HL-60 (cell line): ENCODE measurements around the gene POLR2L.

Experiments used
- DNase-seq, 2 experiments: peaks; one replicate each; pipeline ENCODE4 v3.0.0-alpha.2; 2010 to 2020; ENCODE audit warnings: low read depth in 1 of 2, low spot score in 1 of 2
- H3K27ac ChIP-seq: fragments of 250-450 bp; sonication (Bioruptor Pico); replicated peaks from 2 replicates; pipeline ENCODE4 v1.5.1; 2020; ENCODE audit warnings: mild to moderate bottlenecking, moderate library complexity
- H3K27me3 ChIP-seq: fragments of 250-450 bp; sonication (Bioruptor Pico); 2 replicates; pipeline ENCODE4 v1.5.1; 2021; ENCODE audit warnings: mild to moderate bottlenecking, moderate library complexity; ENCODE audit not compliant: insufficient read depth, poor library complexity, severe bottlenecking
- H3K4me3 ChIP-seq: replicated peaks from 2 replicates; pipeline ENCODE4 v1.5.1; 2011; ENCODE audit warnings: mild to moderate bottlenecking, control low read depth, low read length; ENCODE audit not compliant: insufficient read depth
- GABPA ChIP-seq: IDR thresholded peaks from 2 replicates; pipeline ENCODE4 v1.6.1; 2012; ENCODE audit warnings: low read depth
- POLR2AphosphoS5 ChIP-seq: IDR thresholded peaks from 2 replicates; pipeline ENCODE4 v1.6.1; 2012; ENCODE audit warnings: low read depth
- SPI1 ChIP-seq: IDR thresholded peaks from 2 replicates; pipeline ENCODE4 v1.6.1; 2012; ENCODE audit warnings: low read depth, mild to moderate bottlenecking, borderline replicate concordance
- TF ChIP-seq, protein P1 (sequence below): IDR thresholded peaks from 2 replicates; pipeline ENCODE4 v1.6.1; 2012; ENCODE audit warnings: low read depth; ENCODE audit not compliant: insufficient replicate concordance
- TF ChIP-seq, protein P2 (sequence below): IDR thresholded peaks from one replicate; pipeline ENCODE4 v1.5.1; 2011; ENCODE audit warnings: low read length, control low read depth, inconsistent platforms; ENCODE audit not compliant: insufficient read depth

POLR2L gene

DNA sequence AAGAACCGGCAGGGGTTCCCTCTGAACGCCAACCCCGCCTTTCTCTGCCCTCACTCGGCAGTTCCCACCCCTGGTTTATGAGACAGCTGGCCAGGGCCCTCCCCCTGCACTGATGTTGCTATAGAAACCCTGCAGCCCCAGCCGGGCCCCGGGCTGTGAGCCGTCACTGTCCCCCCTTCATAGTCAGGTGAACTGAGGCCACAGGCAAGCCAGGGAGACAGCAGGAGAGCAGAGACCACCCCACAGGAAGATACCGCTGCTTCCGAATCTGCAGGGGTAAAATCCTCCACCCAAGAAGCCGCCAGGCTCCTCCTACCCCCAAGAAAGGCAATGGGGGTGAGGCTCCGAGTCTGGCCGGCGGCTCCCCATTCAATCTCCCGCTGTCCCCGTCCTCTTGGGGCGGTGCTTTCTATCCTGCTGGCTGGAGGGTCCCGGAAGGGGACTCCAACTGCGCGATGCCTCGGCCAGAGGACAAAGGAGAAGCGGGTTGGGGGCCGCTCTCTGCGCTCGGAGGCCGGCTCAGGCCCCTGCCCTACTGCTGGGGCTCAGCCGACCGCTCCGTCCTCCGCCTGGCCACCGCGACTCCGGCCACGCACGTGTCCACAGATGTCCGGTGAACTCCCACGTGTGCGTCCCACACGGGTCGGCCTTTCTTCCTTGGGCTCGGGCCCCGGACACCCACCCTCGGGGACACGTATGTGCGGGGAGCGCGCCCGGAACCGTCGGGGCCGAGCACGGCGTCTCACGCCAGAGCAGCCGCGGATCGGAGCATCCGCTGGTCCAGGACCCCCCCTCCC lies 44.8 kb downstream of the POLR2L start:
- no peaks in the 10 kb centered on the region for H3K27me3 ChIP-seq
- TF ChIP-seq, protein P1, sequence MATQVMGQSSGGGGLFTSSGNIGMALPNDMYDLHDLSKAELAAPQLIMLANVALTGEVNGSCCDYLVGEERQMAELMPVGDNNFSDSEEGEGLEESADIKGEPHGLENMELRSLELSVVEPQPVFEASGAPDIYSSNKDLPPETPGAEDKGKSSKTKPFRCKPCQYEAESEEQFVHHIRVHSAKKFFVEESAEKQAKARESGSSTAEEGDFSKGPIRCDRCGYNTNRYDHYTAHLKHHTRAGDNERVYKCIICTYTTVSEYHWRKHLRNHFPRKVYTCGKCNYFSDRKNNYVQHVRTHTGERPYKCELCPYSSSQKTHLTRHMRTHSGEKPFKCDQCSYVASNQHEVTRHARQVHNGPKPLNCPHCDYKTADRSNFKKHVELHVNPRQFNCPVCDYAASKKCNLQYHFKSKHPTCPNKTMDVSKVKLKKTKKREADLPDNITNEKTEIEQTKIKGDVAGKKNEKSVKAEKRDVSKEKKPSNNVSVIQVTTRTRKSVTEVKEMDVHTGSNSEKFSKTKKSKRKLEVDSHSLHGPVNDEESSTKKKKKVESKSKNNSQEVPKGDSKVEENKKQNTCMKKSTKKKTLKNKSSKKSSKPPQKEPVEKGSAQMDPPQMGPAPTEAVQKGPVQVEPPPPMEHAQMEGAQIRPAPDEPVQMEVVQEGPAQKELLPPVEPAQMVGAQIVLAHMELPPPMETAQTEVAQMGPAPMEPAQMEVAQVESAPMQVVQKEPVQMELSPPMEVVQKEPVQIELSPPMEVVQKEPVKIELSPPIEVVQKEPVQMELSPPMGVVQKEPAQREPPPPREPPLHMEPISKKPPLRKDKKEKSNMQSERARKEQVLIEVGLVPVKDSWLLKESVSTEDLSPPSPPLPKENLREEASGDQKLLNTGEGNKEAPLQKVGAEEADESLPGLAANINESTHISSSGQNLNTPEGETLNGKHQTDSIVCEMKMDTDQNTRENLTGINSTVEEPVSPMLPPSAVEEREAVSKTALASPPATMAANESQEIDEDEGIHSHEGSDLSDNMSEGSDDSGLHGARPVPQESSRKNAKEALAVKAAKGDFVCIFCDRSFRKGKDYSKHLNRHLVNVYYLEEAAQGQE: no peak
- TF ChIP-seq POLR2AphosphoS5: peak; percentile 34; the same call in 1 of the 2 replicates
- no peak for TF ChIP-seq SPI1
- H3K4me3 ChIP-seq: peak overlapping the region; percentile 69
- DNase-seq: peak; percentile 69 to 71
- H3K27ac ChIP-seq: peak overlapping the region; percentile 78

DNA sequence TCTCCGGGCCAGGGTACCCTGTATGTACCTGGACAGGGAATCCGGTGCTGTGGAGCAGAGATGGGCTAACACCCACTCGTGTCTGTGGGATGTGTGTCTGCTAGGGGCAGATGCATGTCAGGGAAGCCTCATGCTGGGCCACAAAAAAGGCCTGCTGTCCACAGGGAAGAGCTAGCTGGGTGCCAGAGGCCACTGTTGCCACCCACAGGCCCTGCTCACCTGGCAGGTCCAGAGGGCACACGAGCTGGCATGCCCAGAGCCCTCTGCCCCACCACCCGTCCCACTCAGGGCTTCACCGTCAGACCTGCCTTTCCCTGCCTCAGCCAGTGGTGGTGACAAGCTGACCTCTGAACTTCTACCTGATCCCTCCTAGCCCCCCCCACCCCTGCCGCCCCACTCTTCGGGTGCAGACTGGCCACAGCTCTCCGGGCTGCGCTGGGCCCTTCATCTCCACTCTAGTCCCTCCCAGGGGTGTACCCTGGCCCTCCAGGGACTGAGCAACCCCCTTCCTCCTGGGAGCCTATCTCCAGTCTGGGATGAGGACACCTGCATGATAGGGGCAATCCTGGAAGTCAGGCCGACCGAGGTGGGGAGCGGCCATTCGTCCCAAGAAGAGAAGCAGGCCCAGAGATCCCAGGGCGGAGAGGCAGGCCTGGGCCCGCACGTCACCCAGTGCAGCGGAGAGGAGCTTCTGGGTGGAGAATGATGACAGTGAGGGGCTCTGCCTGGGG lies 45.6 kb downstream of the POLR2L start:
- no peak for TF ChIP-seq SPI1
- no peak for TF ChIP-seq GABPA
- DNase-seq: no peak
- Histone ChIP-seq H3K27ac (peak overlapping the region; percentile 78), H3K27me3 (no peaks in the 10 kb centered on the region), H3K4me3 (peak overlapping the region; percentile 69)

DNA sequence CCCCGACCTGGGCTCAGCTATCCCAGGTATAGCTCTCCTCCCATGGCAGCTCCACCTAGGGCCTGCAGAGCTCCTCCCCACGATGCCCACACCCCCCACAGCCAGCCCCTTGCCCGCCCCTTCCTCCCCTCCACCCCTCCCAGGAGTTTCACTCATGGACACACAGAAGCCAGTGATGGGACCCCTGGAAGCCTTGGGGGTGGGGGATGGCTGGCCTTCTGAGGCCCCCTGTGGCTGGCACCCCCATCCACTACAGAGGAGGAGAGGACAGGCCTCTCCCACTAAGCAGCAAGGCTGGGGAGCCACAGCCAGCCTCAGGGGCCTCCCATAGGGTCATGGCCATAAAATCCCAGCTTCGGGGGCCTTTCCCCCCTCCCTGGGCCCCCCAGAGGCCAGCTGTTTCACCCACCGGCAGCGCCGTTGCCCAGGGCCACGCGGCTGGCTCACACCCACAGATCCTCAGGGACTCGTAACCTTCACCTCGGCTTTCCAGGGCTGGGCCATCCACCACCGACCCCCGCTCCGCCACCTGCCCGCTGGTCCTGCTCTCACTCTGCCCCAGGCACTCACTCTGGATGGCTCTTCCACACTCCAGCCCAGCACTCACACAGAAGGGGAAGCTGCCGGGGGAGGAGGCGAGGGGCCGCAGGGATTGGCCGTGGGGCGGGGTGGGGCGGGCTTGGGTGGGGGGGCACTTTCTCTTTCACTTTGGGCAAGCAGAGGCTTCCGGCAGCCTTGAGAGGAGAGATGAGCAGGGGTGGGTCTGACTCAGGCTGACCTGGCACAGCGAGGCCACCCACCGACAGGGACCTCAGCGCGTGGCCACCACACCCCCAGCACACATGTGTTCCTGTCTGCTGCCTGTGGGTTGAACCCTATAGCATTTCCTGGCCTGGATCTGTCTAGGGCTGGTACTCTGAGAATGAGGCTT lies 46.4 kb downstream of the POLR2L start:
- Histone ChIP-seq H3K27me3 (no peaks in the 10 kb centered on the region), H3K27ac (peak overlapping the region; percentile 78), H3K4me3 (peak overlapping the region; percentile 69)
- peak; percentile 73 to 86 for DNase-seq
- peak; percentile 51; the same call in 1 of the 2 replicates for TF ChIP-seq POLR2AphosphoS5
- no peak for TF ChIP-seq GABPA
- TF ChIP-seq SPI1: peak; percentile 5; the same call in 1 of the 2 replicates
- TF ChIP-seq, protein P1: no peak

DNA sequence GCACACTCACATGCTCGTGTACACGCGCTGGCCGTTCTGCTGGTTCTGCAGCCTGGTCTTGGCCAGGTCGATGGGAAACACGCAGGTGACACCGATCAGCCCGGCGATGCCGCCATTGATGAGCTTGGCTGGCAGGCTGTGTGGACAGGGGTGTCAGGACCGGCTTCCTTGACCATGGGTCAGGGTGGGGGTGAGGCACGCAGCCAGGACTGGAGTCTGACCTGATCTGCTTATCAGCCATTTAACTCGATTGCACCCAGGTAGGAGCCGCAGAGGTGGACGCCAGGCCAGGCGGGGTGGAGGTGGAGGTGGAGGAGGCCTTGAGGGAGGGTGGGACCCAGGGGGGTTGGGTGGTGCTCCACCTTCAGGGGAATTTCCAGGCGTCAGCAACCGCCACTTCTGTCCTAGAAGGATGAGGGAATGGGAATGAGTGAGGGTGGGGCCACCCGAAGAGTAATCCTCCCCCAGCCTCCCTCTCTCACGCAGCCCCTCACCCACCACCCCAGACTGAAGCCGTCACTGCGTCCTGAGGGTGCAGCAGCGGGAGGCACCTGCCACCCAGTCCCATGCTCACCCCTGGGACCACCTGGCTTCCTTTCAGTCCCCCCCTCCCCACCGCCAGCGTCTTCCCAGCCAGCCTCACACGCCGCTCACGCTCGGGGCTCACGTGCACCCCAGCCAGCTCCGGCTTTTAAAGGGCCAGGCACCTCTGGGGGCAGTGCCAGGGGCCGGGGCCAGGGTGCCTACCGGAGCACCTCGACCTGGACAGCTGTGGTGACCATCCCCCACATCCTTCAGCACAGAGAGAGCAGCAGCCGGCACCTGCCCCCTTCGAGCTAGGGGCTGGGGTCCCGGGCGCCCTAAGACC lies 47.3 kb downstream of the POLR2L start:
- Histone ChIP-seq H3K27me3 (no peaks in the 10 kb centered on the region), H3K4me3 (peak overlapping the region; percentile 13; the same call in 1 of the 2 replicates), H3K27ac (no peak overlapping the region)
- DNase-seq: no peak
- TF ChIP-seq GABPA: no peak
- TF ChIP-seq, protein P2, sequence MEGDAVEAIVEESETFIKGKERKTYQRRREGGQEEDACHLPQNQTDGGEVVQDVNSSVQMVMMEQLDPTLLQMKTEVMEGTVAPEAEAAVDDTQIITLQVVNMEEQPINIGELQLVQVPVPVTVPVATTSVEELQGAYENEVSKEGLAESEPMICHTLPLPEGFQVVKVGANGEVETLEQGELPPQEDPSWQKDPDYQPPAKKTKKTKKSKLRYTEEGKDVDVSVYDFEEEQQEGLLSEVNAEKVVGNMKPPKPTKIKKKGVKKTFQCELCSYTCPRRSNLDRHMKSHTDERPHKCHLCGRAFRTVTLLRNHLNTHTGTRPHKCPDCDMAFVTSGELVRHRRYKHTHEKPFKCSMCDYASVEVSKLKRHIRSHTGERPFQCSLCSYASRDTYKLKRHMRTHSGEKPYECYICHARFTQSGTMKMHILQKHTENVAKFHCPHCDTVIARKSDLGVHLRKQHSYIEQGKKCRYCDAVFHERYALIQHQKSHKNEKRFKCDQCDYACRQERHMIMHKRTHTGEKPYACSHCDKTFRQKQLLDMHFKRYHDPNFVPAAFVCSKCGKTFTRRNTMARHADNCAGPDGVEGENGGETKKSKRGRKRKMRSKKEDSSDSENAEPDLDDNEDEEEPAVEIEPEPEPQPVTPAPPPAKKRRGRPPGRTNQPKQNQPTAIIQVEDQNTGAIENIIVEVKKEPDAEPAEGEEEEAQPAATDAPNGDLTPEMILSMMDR: no peak
- TF ChIP-seq, protein P1: no peak
- TF ChIP-seq POLR2AphosphoS5: no peak
